ENCODE results near the gene CR1L.

CR1L gene

GRCh38 chr1:207744000-207744534, 99.1 kb downstream of the CR1L start:
- POLR2A ChIA-PET: no interaction called here
- CTCF ChIA-PET: interaction anchor here (1.2 kb wide), 1 partner anchor 45 kb away, joined by 4 read pairs; no protein-coding TSS in a partner anchor
- DNase-seq (ENCODE audit: extremely low spot score): no peak
- TF ChIP-seq CTCF (IDR thresholded peaks at IDR 0.05; ENCODE audit: control extremely low read depth, extremely low read depth, low read depth, missing control alignments): no peak

GRCh38 chr1:207745285-207745684, 100.4 kb downstream of the CR1L start:
- ChIA-PET POLR2A (no interaction called here), CTCF (interaction anchor here (1.8 kb wide), 1 partner anchor 34 kb away, joined by 5 read pairs; no protein-coding TSS in a partner anchor)
- no peak for DNase-seq (ENCODE audit: extremely low spot score)
- TF ChIP-seq CTCF (IDR thresholded peaks at IDR 0.05; ENCODE audit: control extremely low read depth, extremely low read depth, low read depth, missing control alignments): no peak

GRCh38 chr1:207745839-207746767, 101.2 kb downstream of the CR1L start:
- no peak for TF ChIP-seq CTCF (IDR thresholded peaks at IDR 0.05; ENCODE audit: control extremely low read depth, extremely low read depth, low read depth, missing control alignments)
- ChIA-PET POLR2A (no interaction called here), CTCF (interaction anchor here (1.0 to 1.8 kb wide), 3 partner anchors 8 to 56 kb away, joined by 3 to 5 read pairs (median 4); no protein-coding TSS in a partner anchor)
- DNase-seq (ENCODE audit: extremely low spot score): no peak

- CTCF ChIA-PET: no interaction called here
- no peak for DNase-seq (ENCODE audit: extremely low spot score)
- no peak for TF ChIP-seq CTCF (IDR thresholded peaks at IDR 0.05; ENCODE audit: control extremely low read depth, extremely low read depth, low read depth, missing control alignments)
- POLR2A ChIA-PET: no interaction called here
Observed at GRCh38 chr1:207747627-207748492, 102.9 kb downstream of the CR1L start.

GRCh38 chr1:207748737-207749528, 104.0 kb downstream of the CR1L start:
- TF ChIP-seq CTCF (IDR thresholded peaks at IDR 0.05; ENCODE audit: control extremely low read depth, extremely low read depth, low read depth, missing control alignments): no peak
- DNase-seq (ENCODE audit: extremely low spot score): no peak
- CTCF ChIA-PET: no interaction called here
- POLR2A ChIA-PET: no interaction called here

Data from GM10248 (cell line).